HepG2 (cell line): ENCODE results near the gene KRTAP3-3. TPM values are rescaled to one million over a fixed set of nuclear protein-coding genes. Genes with fewer than 3 reads are reported as not detected.

Experiments used
- ATAC-seq: fragments of 200-7000 bp; cut with Tn5 transposase; 3 replicates; pipeline ENCODE4 v1.9.1; 2020; ENCODE audit warnings: mild to moderate bottlenecking, moderate library complexity
- BruUV-seq: library from RNA; stranded (reverse); fragments of 400-500 nt; replicated peaks from 2 replicates; lab custom pipeline; 2021; lab: Mats Ljungman, UMichigan
- CTCF ChIA-PET: fragments of 300-600 bp; formaldehyde crosslinking; extraction: SDS; loops from one replicate; lab custom pipeline; 2021; ENCODE audit warnings: low total read pairs, inconsistent platforms, low intra/inter-chr PET ratio; lab: Yijun Ruan, JAX
- POLR2A ChIA-PET: fragments of 350-600 bp; sonication (Branson Sonifier 250); formaldehyde crosslinking; loops from one replicate; lab custom pipeline; 2020; ENCODE audit warnings: antibody characterized with exemption, inconsistent platforms; lab: Yijun Ruan, JAX
- DNase-seq: peaks from one replicate; pipeline ENCODE4 v3.0.0-alpha.2; 2015; ENCODE audit warnings: low spot score
- FAIRE-seq: peaks from 3 replicates; lab custom pipeline; 2011; peaks lifted over from hg19 to GRCh38; lab: Jason Lieb, UNC
- H2AFZ ChIP-seq: one replicate; pipeline ENCODE4 v1.6.1; 2011; ENCODE audit warnings: low read length, inconsistent platforms
- H3K27ac ChIP-seq: fragments of 300-600 bp; 3 replicates; pipeline ENCODE4 v1.8.0; 2011; ENCODE audit warnings: mixed run types, mild to moderate bottlenecking, mixed read lengths, low read length, inconsistent platforms; ENCODE audit not compliant: insufficient read depth; ENCODE audit errors: extremely low read length
- H3K27me3 ChIP-seq, 2 experiments: fragments of 200-600 bp in 1 of 2; 2 replicates in 1 of 2; 3 replicates in 1 of 2; pipeline versions ENCODE4 v1.6.0 to v1.8.0; 2011; ENCODE audit warnings: low read length in 2 of 2, mild to moderate bottlenecking in 2 of 2, moderate library complexity in 2 of 2, inconsistent platforms in 1 of 2; ENCODE audit not compliant: insufficient read depth in 2 of 2, control insufficient read depth in 1 of 2
- H3K36me3 ChIP-seq, 2 experiments: fragments of 200-600 bp in 1 of 2; replicated peaks in 1 of 2; 2 replicates in 1 of 2; 3 replicates in 1 of 2; pipeline versions ENCODE4 v1.5.1 to v1.8.0; 2011; ENCODE audit warnings: low read length in 2 of 2, inconsistent platforms in 1 of 2; ENCODE audit not compliant: insufficient read depth in 2 of 2, control insufficient read depth in 1 of 2
- H3K4me1 ChIP-seq: 2 replicates; pipeline ENCODE4 v1.5.1; 2012; ENCODE audit warnings: low read length, inconsistent platforms; ENCODE audit not compliant: insufficient read depth
- H3K4me2 ChIP-seq: 2 replicates; pipeline ENCODE4 v1.6.0; 2011; ENCODE audit warnings: low read depth, low read length, inconsistent platforms
- H3K4me3 ChIP-seq, 3 experiments: fragments of 200-600 bp in 1 of 3; sonication (generic), shearing (Covaris generic) in 1 of 3; replicated peaks in 1 of 3; 2 replicates each; pipeline ENCODE4 v1.5.1; 2011 to 2016; ENCODE audit warnings: low read length in 3 of 3, inconsistent platforms in 2 of 3, low read depth in 2 of 3, mild to moderate bottlenecking in 2 of 3, control low read depth in 1 of 3, mixed read lengths in 1 of 3; ENCODE audit not compliant: insufficient read depth in 1 of 3
- H3K79me2 ChIP-seq: one replicate; pipeline ENCODE4 v1.6.1; 2011; ENCODE audit warnings: low read length, inconsistent platforms; ENCODE audit not compliant: insufficient read depth
- H3K9ac ChIP-seq: 2 replicates; pipeline ENCODE4 v1.6.0; 2011; ENCODE audit warnings: mild to moderate bottlenecking, low read depth, low read length, inconsistent platforms; ENCODE audit not compliant: insufficient read depth
- H3K9me3 ChIP-seq: 2 replicates; pipeline ENCODE4 v1.5.1; 2012; ENCODE audit warnings: mild to moderate bottlenecking, low read length
- H4K20me1 ChIP-seq: 2 replicates; pipeline ENCODE4 v1.6.0; 2011; ENCODE audit warnings: inconsistent platforms, mild to moderate bottlenecking, low read length, moderate library complexity; ENCODE audit not compliant: insufficient read depth
- AGO1 ChIP-seq: fragments of 200-400 bp; formaldehyde crosslinking; IDR thresholded peaks from 2 replicates; pipeline ENCODE4 v1.6.1; 2017; ENCODE audit warnings: mild to moderate bottlenecking, low read depth, low read length, moderate library complexity; ENCODE audit not compliant: poor library complexity, severe bottlenecking
- CBX1 ChIP-seq: IDR thresholded peaks from one replicate; pipeline ENCODE4 v1.6.1; 2016; ENCODE audit warnings: antibody characterized with exemption, low read depth
- CENPX ChIP-seq: sonication (generic); formaldehyde crosslinking; IDR thresholded peaks from 2 replicates; pipeline ENCODE4 v1.9.0; 2021; ENCODE audit warnings: mild to moderate bottlenecking, missing genetic modification reagents, moderate library complexity
- CHD4 ChIP-seq: fragments of 200-600 bp; sonication (generic); IDR thresholded peaks from 2 replicates; pipeline ENCODE4 v1.7.0; 2017; ENCODE audit warnings: mild to moderate bottlenecking, low read length, borderline replicate concordance
- PLRG1 ChIP-seq: fragments of 450-650 bp; conservative IDR thresholded peaks from 2 replicates; pipeline ENCODE4 v1.6.1; 2016
- RBAK ChIP-seq: sonication (generic); formaldehyde crosslinking; IDR thresholded peaks from 2 replicates; pipeline ENCODE4 v1.5.1; 2020; ENCODE audit warnings: mild to moderate bottlenecking, missing genetic modification reagents
- SIX1 ChIP-seq: sonication (generic); formaldehyde crosslinking; IDR thresholded peaks from 2 replicates; pipeline ENCODE4 v1.4.0; 2020; ENCODE audit warnings: missing genetic modification reagents, borderline replicate concordance
- ZFY ChIP-seq: sonication (generic); formaldehyde crosslinking; IDR thresholded peaks from 2 replicates; pipeline ENCODE4 v1.4.0; 2020; ENCODE audit warnings: missing genetic modification reagents
- ZNF136 ChIP-seq: sonication (generic); formaldehyde crosslinking; IDR thresholded peaks from 2 replicates; pipeline ENCODE4 v1.8.1; 2022; ENCODE audit warnings: low read depth, mild to moderate bottlenecking, moderate library complexity, missing genetic modification reagents
- ZNF672 ChIP-seq: sonication (generic); formaldehyde crosslinking; IDR thresholded peaks from 2 replicates; pipeline ENCODE4 v1.8.1; 2022; ENCODE audit warnings: missing genetic modification reagents
- WGBS: methylation state at CpG from one replicate; pipeline ENCODE4 v1.1.6; 2017; ENCODE audit warnings: low lambda C conversion rate; 5-methylcytosine and 5-hydroxymethylcytosine counted together
- in situ Hi-C: cut with HindIII; loops from 2 replicates; pipeline ENCODE4 v1.10.0; 2017; ENCODE audit warnings: low pct_unique_long_range_greater_than_20kb; ENCODE audit not compliant: extremely low pct_ligation_motif_present
- intact Hi-C: fragments of 100-400 bp; cut with micrococcal nuclease; formaldehyde crosslinking; loops from one replicate; pipeline ENCODE4 v1.10.0; 2022; ENCODE audit not compliant: unreplicated experiment
- polyA plus RNA-seq, 8 experiments: library from polyadenylated mRNA; depleted of rRNA in 3 of 8; stranded (reverse) in 7 of 8; unstranded in 1 of 8; fragments of >200 nt; fragmentation: Illumina TruSeq in 4 of 8; extraction: Trizol in 4 of 8; gene quantifications; 2 replicates each; pipeline versions ENCODE4 v1.2.1 to v1.2.3, GENCODE V29; 2011 to 2016; ENCODE audit warnings: low read depth in 4 of 8, missing spikeins in 1 of 8, mixed read lengths in 1 of 8; ENCODE audit not compliant: insufficient read depth in 1 of 8
- total RNA-seq, 5 experiments: library from RNA; depleted of rRNA; stranded (reverse); fragments of >200 nt; fragmentation: Illumina TruSeq; extraction: Trizol; gene quantifications; 2 replicates each; pipeline ENCODE4 v1.2.3, GENCODE V29; 2016; ENCODE audit warnings: low read depth in 1 of 5
- TF ChIP-seq, protein P1 (sequence below): sonication (generic); formaldehyde crosslinking; IDR thresholded peaks from 2 replicates; pipeline ENCODE4 v1.4.0; 2020; ENCODE audit warnings: missing genetic modification reagents, borderline replicate concordance
- TF ChIP-seq, protein P2 (sequence below): sonication (generic); formaldehyde crosslinking; IDR thresholded peaks from 2 replicates; pipeline ENCODE4 v1.4.0; 2020; ENCODE audit warnings: missing genetic modification reagents, borderline replicate concordance
- TF ChIP-seq, protein P3 (sequence below): sonication (generic); formaldehyde crosslinking; IDR thresholded peaks from 2 replicates; pipeline ENCODE4 v1.4.0; 2020; ENCODE audit warnings: missing genetic modification reagents
- TF ChIP-seq, protein P4 (sequence below): sonication (generic); formaldehyde crosslinking; IDR thresholded peaks from 2 replicates; pipeline ENCODE4 v1.8.0; 2022; ENCODE audit warnings: missing genetic modification reagents, mild to moderate bottlenecking, inconsistent platforms, borderline replicate concordance

Gene KRTAP3-3
- total and polyA plus RNA-seq, 2 of the 13 experiments (the other 11 are each of a cell fraction or from before 2014, with no cell fraction given), result not detected

DNA sequence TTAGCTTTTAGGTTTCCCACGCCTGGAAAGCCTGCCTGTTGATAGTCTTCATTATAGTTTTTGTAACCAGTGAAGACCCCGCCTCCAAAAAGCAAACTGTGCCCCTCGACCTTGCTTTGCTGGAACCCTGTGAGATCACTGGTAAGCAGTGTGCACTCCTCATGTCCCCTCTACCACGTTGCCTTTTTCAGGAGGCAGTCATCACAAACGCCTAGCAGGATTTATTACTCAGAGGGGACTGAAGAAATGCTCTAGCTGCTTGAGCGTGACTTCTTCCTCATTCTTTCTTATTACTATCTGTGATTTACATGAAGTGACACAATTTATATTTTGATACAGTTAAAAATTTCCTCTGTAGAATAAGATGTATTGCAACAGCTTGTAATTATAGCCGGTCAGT lies 21.5 kb upstream of the KRTAP3-3 start (continued):
- TF ChIP-seq, protein P1, sequence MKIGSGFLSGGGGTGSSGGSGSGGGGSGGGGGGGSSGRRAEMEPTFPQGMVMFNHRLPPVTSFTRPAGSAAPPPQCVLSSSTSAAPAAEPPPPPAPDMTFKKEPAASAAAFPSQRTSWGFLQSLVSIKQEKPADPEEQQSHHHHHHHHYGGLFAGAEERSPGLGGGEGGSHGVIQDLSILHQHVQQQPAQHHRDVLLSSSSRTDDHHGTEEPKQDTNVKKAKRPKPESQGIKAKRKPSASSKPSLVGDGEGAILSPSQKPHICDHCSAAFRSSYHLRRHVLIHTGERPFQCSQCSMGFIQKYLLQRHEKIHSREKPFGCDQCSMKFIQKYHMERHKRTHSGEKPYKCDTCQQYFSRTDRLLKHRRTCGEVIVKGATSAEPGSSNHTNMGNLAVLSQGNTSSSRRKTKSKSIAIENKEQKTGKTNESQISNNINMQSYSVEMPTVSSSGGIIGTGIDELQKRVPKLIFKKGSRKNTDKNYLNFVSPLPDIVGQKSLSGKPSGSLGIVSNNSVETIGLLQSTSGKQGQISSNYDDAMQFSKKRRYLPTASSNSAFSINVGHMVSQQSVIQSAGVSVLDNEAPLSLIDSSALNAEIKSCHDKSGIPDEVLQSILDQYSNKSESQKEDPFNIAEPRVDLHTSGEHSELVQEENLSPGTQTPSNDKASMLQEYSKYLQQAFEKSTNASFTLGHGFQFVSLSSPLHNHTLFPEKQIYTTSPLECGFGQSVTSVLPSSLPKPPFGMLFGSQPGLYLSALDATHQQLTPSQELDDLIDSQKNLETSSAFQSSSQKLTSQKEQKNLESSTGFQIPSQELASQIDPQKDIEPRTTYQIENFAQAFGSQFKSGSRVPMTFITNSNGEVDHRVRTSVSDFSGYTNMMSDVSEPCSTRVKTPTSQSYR (CRISPR knock-in tag), result no peak
- TF ChIP-seq SIX1 (CRISPR knock-in tag), result no peak
- no peak for TF ChIP-seq RBAK (CRISPR knock-in tag)
- TF ChIP-seq, protein P2, sequence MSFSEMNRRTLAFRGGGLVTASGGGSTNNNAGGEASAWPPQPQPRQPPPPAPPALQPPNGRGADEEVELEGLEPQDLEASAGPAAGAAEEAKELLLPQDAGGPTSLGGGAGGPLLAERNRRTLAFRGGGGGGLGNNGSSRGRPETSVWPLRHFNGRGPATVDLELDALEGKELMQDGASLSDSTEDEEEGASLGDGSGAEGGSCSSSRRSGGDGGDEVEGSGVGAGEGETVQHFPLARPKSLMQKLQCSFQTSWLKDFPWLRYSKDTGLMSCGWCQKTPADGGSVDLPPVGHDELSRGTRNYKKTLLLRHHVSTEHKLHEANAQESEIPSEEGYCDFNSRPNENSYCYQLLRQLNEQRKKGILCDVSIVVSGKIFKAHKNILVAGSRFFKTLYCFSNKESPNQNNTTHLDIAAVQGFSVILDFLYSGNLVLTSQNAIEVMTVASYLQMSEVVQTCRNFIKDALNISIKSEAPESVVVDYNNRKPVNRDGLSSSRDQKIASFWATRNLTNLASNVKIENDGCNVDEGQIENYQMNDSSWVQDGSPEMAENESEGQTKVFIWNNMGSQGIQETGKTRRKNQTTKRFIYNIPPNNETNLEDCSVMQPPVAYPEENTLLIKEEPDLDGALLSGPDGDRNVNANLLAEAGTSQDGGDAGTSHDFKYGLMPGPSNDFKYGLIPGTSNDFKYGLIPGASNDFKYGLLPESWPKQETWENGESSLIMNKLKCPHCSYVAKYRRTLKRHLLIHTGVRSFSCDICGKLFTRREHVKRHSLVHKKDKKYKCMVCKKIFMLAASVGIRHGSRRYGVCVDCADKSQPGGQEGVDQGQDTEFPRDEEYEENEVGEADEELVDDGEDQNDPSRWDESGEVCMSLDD (CRISPR knock-in tag), result no peak
- TF ChIP-seq, all 625 proteins: peak for 0

DNA sequence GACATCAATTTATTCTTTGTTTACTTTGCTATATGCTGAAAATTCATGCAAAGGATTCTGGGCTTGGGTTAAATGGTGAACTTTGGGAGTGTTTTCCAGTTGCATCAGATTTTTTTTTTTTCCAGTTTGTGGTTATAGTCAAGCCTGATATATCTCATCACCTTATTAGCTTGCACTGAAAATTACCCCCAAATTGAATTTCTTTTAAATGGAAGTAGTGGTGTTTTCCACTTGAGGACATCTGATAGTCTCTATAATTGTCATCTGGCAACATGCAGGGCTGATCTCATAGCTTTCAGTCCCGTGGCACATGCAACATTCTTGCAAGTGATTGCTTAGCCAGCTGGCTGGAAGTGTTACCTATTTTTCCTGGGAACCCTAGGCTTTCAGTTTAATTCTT lies 19.6 kb upstream of the KRTAP3-3 start:
- BruUV-seq, result no TSS peak
- no peak overlapping the region for H3K4me3 ChIP-seq
- no peak overlapping the region for H3K4me2 ChIP-seq
- H3K27ac ChIP-seq, result no peak overlapping the region
- no peaks in the 10 kb centered on the region for H3K79me2 ChIP-seq
- ATAC-seq, result no peak
- WGBS, result 67% methylated on average over 1 of the region's 1 CpG
- intact Hi-C loops, result no loop called here
- no peaks in the 10 kb centered on the region for H3K27me3 ChIP-seq
- no peak overlapping the region for H2AFZ ChIP-seq
- H3K4me1 ChIP-seq, result peaks cover 64% of the 10 kb centered on the region
- ChIA-PET POLR2A (interaction anchor here (1.0 kb wide), 1 partner anchor 460 kb away, joined by 3 read pairs; no protein-coding TSS in a partner anchor), CTCF (no interaction called here)
- H4K20me1 ChIP-seq, result no peaks in the 10 kb centered on the region
- in situ Hi-C loops, result no loop called here
- H3K9ac ChIP-seq, result no peak overlapping the region
- no peaks in the 10 kb centered on the region for H3K9me3 ChIP-seq
- FAIRE-seq, result no peak
- no peaks in the 10 kb centered on the region for H3K36me3 ChIP-seq
- DNase-seq, result no peak
- TF ChIP-seq ZNF672 (no peak), AGO1 (no peak), CHD4 (no peak), CBX1 (no peak), PLRG1 (no peak), CENPX (CRISPR knock-in tag) (no peak), ZNF136 (no peak), ZFY (no peak)
- TF ChIP-seq, protein P3, sequence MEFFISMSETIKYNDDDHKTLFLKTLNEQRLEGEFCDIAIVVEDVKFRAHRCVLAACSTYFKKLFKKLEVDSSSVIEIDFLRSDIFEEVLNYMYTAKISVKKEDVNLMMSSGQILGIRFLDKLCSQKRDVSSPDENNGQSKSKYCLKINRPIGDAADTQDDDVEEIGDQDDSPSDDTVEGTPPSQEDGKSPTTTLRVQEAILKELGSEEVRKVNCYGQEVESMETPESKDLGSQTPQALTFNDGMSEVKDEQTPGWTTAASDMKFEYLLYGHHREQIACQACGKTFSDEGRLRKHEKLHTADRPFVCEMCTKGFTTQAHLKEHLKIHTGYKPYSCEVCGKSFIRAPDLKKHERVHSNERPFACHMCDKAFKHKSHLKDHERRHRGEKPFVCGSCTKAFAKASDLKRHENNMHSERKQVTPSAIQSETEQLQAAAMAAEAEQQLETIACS (CRISPR knock-in tag), result no peak
- TF ChIP-seq, protein P4, sequence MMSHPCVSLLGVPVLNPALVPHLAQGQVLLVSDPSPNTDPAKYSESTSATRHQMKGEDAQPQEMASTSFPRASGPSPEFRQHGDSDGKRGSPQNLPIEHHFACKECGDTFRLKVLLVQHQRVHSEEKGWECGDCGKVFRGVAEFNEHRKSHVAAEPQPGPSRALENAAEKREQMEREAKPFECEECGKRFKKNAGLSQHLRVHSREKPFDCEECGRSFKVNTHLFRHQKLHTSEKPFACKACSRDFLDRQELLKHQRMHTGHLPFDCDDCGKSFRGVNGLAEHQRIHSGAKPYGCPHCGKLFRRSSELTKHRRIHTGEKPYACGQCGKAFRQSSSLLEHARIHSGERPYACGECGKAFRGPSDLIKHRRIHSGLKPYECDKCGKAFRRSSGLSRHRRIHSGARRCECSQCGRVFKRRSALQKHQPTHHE (CRISPR knock-in tag), result no peak
